Body of pancreas (tissue), 4 donors: Measurements from ENCODE around the gene FRMD4B.

ENCODE experiments used
- POLR2A ChIP-seq, 3 donors: fragments of 450-650 bp; IDR thresholded peaks; one replicate each; pipeline ENCODE4 v1.6.1; 2016; ENCODE audit warnings: antibody characterized with exemption in 3 of 3, mild to moderate bottlenecking in 2 of 3
- TF ChIP-seq, protein P1 (sequence below), 7 experiments: fragments of 450-650 bp in 4 of 7; fragments of 200-600 bp in 3 of 7; sonication (generic) in 3 of 7; IDR thresholded peaks; one replicate each; pipeline ENCODE4 v1.5.1; 2016 to 2019; ENCODE audit warnings: antibody characterized with exemption in 7 of 7

DNA sequence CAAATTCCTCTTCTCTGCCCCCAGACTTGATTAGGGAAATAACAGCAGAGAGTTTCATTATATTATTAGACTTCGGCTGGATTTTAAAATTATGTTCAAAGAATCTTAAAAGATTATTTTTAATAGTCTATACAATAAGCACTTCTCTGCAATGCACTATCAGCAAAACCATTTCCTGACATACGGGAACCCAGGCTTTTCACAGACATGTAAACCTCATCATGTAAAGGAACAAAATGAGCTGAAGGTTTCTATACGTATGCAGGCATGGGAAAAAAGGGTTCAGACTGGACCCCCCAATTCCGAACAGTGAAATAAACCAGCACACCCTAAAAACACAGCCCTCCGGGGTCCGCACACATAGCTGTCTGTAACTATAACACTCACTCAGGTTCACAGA lies 185.9 kb downstream of the FRMD4B start:
- TF ChIP-seq, protein P1, sequence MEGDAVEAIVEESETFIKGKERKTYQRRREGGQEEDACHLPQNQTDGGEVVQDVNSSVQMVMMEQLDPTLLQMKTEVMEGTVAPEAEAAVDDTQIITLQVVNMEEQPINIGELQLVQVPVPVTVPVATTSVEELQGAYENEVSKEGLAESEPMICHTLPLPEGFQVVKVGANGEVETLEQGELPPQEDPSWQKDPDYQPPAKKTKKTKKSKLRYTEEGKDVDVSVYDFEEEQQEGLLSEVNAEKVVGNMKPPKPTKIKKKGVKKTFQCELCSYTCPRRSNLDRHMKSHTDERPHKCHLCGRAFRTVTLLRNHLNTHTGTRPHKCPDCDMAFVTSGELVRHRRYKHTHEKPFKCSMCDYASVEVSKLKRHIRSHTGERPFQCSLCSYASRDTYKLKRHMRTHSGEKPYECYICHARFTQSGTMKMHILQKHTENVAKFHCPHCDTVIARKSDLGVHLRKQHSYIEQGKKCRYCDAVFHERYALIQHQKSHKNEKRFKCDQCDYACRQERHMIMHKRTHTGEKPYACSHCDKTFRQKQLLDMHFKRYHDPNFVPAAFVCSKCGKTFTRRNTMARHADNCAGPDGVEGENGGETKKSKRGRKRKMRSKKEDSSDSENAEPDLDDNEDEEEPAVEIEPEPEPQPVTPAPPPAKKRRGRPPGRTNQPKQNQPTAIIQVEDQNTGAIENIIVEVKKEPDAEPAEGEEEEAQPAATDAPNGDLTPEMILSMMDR (IDR thresholded peaks at IDR 0.05), result no peak
- TF ChIP-seq POLR2A (IDR thresholded peaks at IDR 0.05), result no peak
